ENCODE data around the gene TP73.
A peak's percentile ranks its signal among the peaks of the same experiment; 100 is the strongest.

Gene TP73

DNA sequence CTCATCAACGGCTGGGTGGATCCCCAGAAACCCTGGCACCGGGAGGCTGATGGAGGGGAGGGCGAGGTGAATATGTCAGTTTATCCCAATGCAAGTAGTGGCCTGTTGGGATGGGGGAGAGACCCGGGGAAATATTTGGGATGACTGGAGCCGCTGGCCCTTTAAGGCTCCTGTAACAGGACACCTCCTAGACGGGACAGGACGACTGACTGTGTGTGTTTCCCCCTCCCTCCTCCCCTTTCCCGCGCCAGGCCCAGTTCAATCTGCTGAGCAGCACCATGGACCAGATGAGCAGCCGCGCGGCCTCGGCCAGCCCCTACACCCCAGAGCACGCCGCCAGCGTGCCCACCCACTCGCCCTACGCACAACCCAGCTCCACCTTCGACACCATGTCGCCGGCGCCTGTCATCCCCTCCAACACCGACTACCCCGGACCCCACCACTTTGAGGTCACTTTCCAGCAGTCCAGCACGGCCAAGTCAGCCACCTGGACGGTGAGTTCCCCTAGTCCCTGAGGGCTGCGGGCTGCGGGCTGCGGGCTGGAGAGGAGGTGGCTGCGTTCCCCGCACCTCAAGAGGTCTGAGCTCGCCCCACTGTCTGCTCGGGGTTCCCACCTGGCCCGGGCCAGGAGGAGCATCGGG is 55.1 kb downstream of the TP73 start:
- no peak for DNase-seq

DNA sequence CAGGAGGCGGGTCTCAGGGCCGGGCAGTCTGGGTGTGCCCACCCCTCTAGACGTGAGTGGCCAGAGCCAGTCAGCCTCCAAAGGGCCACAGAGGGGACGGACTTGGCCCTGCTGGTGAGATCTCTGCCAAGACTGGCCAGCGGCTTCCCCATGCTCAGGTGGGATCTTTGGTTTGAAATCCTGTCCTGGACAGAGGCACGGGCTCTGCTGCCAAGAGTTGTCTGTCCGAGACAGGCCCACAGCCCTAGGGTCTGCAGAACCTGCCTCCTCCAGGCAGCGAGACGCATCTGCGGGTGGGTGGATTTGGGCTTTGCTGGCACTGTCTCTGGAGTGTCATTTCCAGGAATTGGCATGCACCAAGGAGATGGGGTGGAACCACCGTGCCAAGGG is 55.6 kb downstream of the TP73 start:
- DNase-seq: no peak
- TF ChIP-seq POLR2A (IDR thresholded peaks at IDR 0.05; ENCODE audit: low read length) (no peak), GATA1 (IDR thresholded peaks at IDR 0.05; ENCODE audit: low read depth, low read length) (no peak)

More for the DNA sequence above, 55.1 kb downstream of the TP73 start:
- TF ChIP-seq GATA1 (IDR thresholded peaks at IDR 0.05; ENCODE audit: low read depth, low read length): no peak
- TF ChIP-seq POLR2A (IDR thresholded peaks at IDR 0.05; ENCODE audit: low read length): no peak

- TF ChIP-seq GATA1 (IDR thresholded peaks at IDR 0.05; ENCODE audit: low read depth, low read length): no peak
- TF ChIP-seq POLR2A (IDR thresholded peaks at IDR 0.05; ENCODE audit: low read length): no peak
- no peak for DNase-seq
Observed at GRCh38 chr1:3708791-3709190, 56.5 kb downstream of the TP73 start.

DNA sequence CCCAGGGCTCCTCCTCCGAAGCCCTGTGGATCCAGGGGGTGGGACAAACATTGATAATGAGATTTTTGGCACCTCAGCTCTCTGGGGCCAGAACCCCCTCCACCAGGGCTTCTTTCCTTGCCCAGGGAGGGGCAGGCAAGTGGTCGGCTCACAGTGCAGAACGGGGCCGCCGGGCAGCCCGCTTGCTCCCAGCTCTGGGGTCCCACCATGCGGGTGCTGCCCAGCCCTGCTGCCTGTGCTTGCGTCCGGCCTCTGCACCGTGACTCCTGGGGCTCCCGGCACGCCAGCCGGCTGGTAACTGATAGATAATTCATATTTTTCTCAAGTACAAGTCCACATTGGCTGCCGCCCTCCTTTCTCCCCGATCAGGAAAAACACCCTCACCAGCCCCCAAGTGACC is 57.9 kb downstream of the TP73 start:
- TF ChIP-seq GATA1 (IDR thresholded peaks at IDR 0.05; ENCODE audit: low read depth, low read length): no peak
- no peak for TF ChIP-seq POLR2A (IDR thresholded peaks at IDR 0.05; ENCODE audit: low read length)
- no peak for DNase-seq

GRCh38 chr1:3711381-3711779 is 59.1 kb downstream of the TP73 start:
- no peak for TF ChIP-seq POLR2A (IDR thresholded peaks at IDR 0.05; ENCODE audit: low read length)
- TF ChIP-seq GATA1 (IDR thresholded peaks at IDR 0.05; ENCODE audit: low read depth, low read length): no peak
- no peak for DNase-seq

- TF ChIP-seq GATA1 (IDR thresholded peaks at IDR 0.05; ENCODE audit: low read depth, low read length) (no peak), POLR2A (IDR thresholded peaks at IDR 0.05; ENCODE audit: low read length) (no peak)
- DNase-seq: no peak
Observed at GRCh38 chr1:3711780-3712451, 59.6 kb downstream of the TP73 start.

DNA sequence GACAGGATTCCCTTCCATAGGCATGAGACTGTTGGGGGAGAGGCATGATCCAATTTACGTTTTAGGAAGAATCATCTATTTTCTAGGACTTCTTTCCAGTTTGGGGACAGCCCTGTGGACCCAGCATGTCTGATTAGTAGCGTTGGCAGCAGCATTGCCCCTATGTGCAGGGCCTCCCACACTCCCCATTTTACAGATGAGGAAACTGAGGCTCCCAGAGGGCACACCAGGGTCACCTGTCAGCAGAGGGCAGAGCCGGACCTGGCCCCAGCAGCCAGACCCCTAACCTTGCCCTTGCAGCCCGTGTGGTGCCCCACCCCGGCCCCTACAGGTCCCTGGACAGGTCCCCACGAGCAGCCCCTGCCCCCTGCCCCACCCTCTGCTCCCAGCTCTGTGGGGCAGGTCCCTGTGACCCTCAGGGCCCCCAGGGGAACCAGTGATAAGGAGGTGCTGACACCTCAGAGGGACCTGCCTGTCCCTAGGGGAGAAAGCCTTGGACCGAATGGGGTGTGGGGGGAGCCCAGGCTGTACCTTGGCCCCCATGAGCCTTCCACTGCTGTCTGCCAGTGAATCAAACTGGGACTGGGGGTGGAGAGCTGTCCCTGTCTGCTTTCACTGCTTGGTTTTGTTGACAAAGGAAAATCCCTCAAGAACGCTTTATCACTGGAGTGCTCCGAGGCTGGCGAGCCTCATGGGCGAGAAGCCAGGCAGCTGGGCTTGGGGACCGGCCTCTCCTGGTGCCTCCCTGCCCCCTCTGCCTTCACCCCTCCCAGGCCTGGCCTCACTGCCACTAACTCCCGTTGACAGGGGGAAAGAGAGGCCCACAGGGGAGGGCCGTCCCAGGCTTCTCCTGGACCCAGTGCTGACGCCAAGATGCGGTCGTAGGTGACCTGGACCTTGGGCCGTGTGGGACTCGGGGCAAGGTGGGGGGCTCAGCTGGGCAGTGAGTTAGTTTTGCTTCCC is 60.5 kb downstream of the TP73 start:
- no peak for DNase-seq
- TF ChIP-seq POLR2A (IDR thresholded peaks at IDR 0.05; ENCODE audit: low read length) (no peak), GATA1 (IDR thresholded peaks at IDR 0.05; ENCODE audit: low read depth, low read length) (no peak)

- DNase-seq: no peak
- no peak for TF ChIP-seq GATA1 (IDR thresholded peaks at IDR 0.05; ENCODE audit: low read depth, low read length)
- no peak for TF ChIP-seq POLR2A (IDR thresholded peaks at IDR 0.05; ENCODE audit: low read length)
Observed at GRCh38 chr1:3713840-3714239, 61.5 kb downstream of the TP73 start.

DNA sequence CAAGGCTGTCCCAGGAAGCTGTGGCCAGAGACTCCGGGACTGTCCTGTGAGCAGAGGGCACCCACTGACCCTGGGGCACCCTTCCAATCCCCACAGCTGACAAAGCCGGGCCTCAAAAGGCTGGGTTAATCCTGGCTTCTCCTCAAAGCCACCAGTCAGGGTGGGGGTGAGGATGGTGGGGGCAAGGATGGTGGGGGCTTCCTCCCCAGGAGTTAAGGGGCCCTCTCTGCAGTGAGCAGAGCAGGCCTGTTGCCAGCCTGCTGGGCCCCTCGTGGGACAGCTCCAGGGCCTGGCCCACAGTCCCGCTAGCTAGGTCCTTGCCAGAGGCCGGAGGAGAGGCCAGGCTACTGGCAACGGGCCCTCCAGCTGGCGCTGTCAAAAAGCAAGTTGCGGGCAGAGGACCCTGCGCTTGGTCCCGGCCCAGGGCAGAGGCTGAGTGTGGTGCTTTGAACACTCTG is 62.0 kb downstream of the TP73 start:
- TF ChIP-seq POLR2A (IDR thresholded peaks at IDR 0.05; ENCODE audit: low read length) (no peak), GATA1 (IDR thresholded peaks at IDR 0.05; ENCODE audit: low read depth, low read length) (no peak)
- no peak for DNase-seq

DNA sequence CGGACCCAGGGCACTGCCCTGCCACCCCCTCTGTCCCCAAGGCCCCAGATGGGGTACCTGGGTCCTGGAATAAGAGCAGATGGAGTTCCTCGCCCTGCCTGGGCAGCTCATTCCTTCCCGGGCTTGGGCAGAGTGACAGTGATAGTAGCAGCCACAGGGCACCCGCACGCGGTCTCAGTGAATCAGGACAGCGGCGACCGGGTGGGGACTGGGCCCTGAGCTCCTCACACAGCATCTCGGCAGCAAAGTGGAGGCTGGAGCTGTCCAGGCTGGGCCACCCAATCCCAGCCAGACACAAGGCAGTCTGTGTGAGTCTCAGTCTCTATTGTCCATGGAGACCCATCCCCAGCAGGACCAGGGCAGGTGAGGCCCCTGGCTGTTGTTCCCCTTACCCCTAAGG is 62.5 kb downstream of the TP73 start:
- DNase-seq: no peak
- no peak for TF ChIP-seq POLR2A (IDR thresholded peaks at IDR 0.05; ENCODE audit: low read length)
- TF ChIP-seq GATA1 (IDR thresholded peaks at IDR 0.05; ENCODE audit: low read depth, low read length): no peak

DNA sequence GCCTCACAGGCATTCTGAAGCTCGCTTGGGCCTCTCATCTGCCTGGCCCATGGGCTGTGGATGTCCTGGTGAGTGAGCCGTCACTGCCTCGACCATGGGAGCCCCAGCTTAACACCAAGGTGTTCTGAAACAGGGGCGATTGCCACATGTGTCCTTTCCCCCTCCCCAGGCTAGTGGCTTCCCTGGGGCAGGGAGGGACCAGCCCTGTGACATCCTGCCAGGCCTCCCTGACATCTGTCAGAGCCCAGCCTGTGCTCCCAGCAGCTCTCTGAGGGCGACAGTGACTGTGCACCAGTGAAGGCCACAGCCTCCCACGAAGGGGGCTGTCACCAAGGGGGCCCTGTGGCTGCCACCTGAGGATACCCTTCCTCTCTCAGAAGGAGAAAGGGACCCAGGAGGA is 64.0 kb downstream of the TP73 start:
- no peak for DNase-seq
- TF ChIP-seq POLR2A (IDR thresholded peaks at IDR 0.05; ENCODE audit: low read length): no peak
- no peak for TF ChIP-seq GATA1 (IDR thresholded peaks at IDR 0.05; ENCODE audit: low read depth, low read length)

DNA sequence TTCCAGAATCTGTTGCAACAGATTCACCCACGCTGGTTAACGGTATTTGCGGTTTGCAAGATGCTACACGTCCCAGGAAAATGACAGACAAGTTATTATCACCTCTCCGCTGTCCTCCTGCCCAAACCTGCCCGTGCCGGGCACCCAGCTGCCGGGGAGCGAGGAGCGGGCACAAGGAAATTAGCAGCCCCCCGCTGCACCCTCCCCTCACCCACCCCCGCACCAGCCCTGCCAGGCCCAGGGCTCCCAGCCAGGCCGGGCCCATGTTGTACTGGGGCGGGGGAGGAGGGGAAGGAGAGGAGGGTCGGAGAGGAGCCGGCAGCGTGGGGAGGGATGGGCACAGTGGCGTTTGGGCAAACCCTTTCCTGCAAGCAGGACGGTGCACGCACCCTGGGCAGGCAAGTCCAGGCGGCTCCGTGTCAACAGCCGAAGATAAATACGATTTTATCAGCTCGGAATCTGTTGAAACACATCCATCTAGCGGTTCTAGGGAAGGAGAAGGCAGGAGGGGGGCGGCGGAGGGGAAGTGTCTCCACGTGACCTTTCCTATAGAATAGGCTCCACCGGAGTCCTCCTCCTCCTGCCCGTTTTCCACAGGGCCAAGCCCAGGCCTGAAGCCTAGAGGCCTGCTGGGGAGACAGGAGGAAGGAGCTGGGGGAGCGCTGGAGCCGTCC is 64.9 kb downstream of the TP73 start:
- no peak for TF ChIP-seq GATA1 (IDR thresholded peaks at IDR 0.05; ENCODE audit: low read depth, low read length)
- TF ChIP-seq POLR2A (IDR thresholded peaks at IDR 0.05; ENCODE audit: low read length): no peak
- no peak for DNase-seq

DNA sequence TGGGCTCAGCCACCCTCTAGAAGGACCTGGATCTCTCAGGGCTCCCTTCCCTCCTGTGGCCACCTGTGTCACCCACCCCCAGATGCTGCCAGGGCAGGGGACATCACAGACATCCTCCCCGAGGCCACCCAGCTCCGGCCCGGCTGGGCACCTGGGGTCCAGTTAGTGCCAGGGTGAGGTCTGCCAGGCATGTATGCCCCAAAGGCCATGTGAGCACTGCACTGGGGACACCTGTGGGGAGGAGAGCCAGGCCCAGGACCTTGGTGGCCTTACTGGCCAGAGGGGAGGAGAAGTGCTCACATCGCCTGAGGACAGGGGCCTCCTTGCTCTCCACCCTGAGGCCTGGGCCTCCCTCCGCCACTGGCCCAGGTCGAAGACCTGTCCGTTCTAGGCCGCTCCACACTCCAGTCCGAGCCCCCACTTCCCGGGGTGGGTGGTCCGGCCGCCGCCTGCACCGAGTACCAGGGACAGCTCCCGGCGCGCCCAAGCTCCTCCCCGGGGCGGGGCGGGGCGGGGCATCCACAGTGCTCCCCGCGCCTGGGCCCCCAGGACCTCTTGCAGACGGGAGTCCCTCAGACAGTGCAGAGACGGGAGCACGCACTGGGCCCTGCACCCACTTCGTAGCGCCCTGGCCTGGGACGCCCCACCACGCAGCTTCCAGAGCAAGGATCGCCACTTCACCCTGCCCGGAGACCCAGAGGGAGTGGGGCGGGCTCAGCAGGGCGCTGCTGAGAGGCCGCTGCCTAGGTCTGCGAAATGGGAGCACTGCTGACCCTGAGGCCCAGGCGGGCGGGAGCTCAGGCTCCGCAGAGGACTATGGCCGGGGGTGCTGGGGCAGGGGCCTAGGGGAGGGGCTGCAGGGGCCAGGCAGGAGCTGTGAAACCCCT is 65.6 kb downstream of the TP73 start:
- DNase-seq: peak; percentile 50 to 53
- no peak for TF ChIP-seq GATA1 (IDR thresholded peaks at IDR 0.05; ENCODE audit: low read depth, low read length)
- TF ChIP-seq POLR2A (IDR thresholded peaks at IDR 0.05; ENCODE audit: low read length): no peak
